Effector memory CD4-positive, alpha-beta T cell (primary cell): ENCODE measurements around the gene PIRT.
"Not testable (repeated sequence)": the region's sequence is repeated elsewhere in the genome, so short reads cannot be mapped to it uniquely, and the experiment has no call there.

ENCODE experiments used
- DNase-seq, 3 donors: peaks; one replicate each; pipeline ENCODE4 v3.0.0-alpha.2; 2020
- H3K27ac ChIP-seq: 2 replicates; pipeline ENCODE4 v1.7.0; 2013; ENCODE audit warnings: mild to moderate bottlenecking, low read length, moderate library complexity; ENCODE audit not compliant: insufficient read depth, poor library complexity, severe bottlenecking
- H3K27me3 ChIP-seq: replicated peaks from 2 replicates; pipeline ENCODE4 v1.7.0; 2013; ENCODE audit warnings: mild to moderate bottlenecking, low read length; ENCODE audit not compliant: insufficient read depth, control insufficient read depth, poor library complexity, severe bottlenecking
- H3K36me3 ChIP-seq: 2 replicates; pipeline ENCODE4 v1.7.0; 2013; ENCODE audit warnings: mild to moderate bottlenecking, low read length, moderate library complexity; ENCODE audit not compliant: control insufficient read depth, insufficient read depth
- H3K4me1 ChIP-seq: 2 replicates; pipeline ENCODE4 v1.7.0; 2013; ENCODE audit warnings: low read length, mild to moderate bottlenecking; ENCODE audit not compliant: control insufficient read depth, insufficient read depth, poor library complexity, severe bottlenecking
- H3K4me3 ChIP-seq: 2 replicates; pipeline ENCODE4 v1.7.0; 2013; ENCODE audit warnings: low read length, low read depth, mild to moderate bottlenecking; ENCODE audit not compliant: insufficient read depth, poor library complexity, severe bottlenecking
- H3K9me3 ChIP-seq: 2 replicates; pipeline ENCODE4 v1.7.0; 2013; ENCODE audit warnings: mild to moderate bottlenecking, low read length, moderate library complexity; ENCODE audit not compliant: control insufficient read depth
- total RNA-seq, 3 donors: gene quantifications; one replicate each; lab custom pipeline; 2026; lab: John Stamatoyannopoulos, UW

Gene PIRT
- 0 reads per million in 3 donors for total RNA-seq

- H3K9me3 ChIP-seq: no peaks in the 10 kb centered on the region
- no peaks in the 10 kb centered on the region for H3K36me3 ChIP-seq
- no peaks in the 10 kb centered on the region for H3K4me1 ChIP-seq
- no peak for DNase-seq
- no peak within 1 kb of the TSS for H3K27ac ChIP-seq
- no peaks in the 10 kb centered on the region for H3K27me3 ChIP-seq
- H3K4me3 ChIP-seq: no peak within 1 kb of the TSS
Observed at GRCh38 chr17:10837921-10838320, at the start of gene PIRT. Gene PIRT (minus strand): TSS chr17:10838087. CDS start chr17:10825645, 12,442 bp downstream.

- Histone ChIP-seq H3K27ac (no peak overlapping the region), H3K36me3 (no peaks in the 10 kb centered on the region), H3K4me1 (no peaks in the 10 kb centered on the region), H3K27me3 (no peaks in the 10 kb centered on the region), H3K4me3 (no peak overlapping the region), H3K9me3 (no peaks in the 10 kb centered on the region)
- no peak for DNase-seq
Observed at GRCh38 chr17:10881959-10882358, 44.1 kb upstream of the PIRT start.

GRCh38 chr17:10879190-10879836 is 41.4 kb upstream of the PIRT start:
- no peak overlapping the region for H3K4me3 ChIP-seq
- H3K27me3 ChIP-seq: no peaks in the 10 kb centered on the region
- H3K27ac ChIP-seq: no peak overlapping the region
- no peaks in the 10 kb centered on the region for H3K4me1 ChIP-seq
- no peaks in the 10 kb centered on the region for H3K9me3 ChIP-seq
- no peak for DNase-seq
- no peaks in the 10 kb centered on the region for H3K36me3 ChIP-seq

GRCh38 chr17:10875984-10876555 is 38.2 kb upstream of the PIRT start:
- no peak for DNase-seq
- Histone ChIP-seq H3K4me1 (no peaks in the 10 kb centered on the region), H3K27me3 (no peaks in the 10 kb centered on the region), H3K36me3 (no peaks in the 10 kb centered on the region), H3K27ac (no peak overlapping the region), H3K9me3 (no peaks in the 10 kb centered on the region), H3K4me3 (no peak overlapping the region)

- H3K4me1 ChIP-seq: no peaks in the 10 kb centered on the region
- H3K36me3 ChIP-seq: no peaks in the 10 kb centered on the region
- H3K27ac ChIP-seq: no peak overlapping the region
- no peaks in the 10 kb centered on the region for H3K9me3 ChIP-seq
- DNase-seq: no peak
- no peaks in the 10 kb centered on the region for H3K27me3 ChIP-seq
- no peak overlapping the region for H3K4me3 ChIP-seq
Observed at GRCh38 chr17:10875430-10875851, 37.6 kb upstream of the PIRT start.

GRCh38 chr17:10871914-10872313 is 34.0 kb upstream of the PIRT start:
- no peak overlapping the region for H3K27ac ChIP-seq
- no peak for DNase-seq

GRCh38 chr17:10870336-10871050 is 32.6 kb upstream of the PIRT start:
- DNase-seq: no peak
- H3K9me3 ChIP-seq: no peaks in the 10 kb centered on the region
- no peak overlapping the region for H3K27ac ChIP-seq
- H3K36me3 ChIP-seq: no peaks in the 10 kb centered on the region
- no peaks in the 10 kb centered on the region for H3K4me1 ChIP-seq
- no peak overlapping the region for H3K4me3 ChIP-seq
- H3K27me3 ChIP-seq: no peaks in the 10 kb centered on the region

More at GRCh38 chr17:10871914-10872313, 34.0 kb upstream of the PIRT start:
- H3K4me1 ChIP-seq: no peaks in the 10 kb centered on the region
- H3K9me3 ChIP-seq: no peaks in the 10 kb centered on the region
- H3K27me3 ChIP-seq: no peaks in the 10 kb centered on the region
- H3K4me3 ChIP-seq: no peak overlapping the region
- H3K36me3 ChIP-seq: no peaks in the 10 kb centered on the region

- H3K9me3 ChIP-seq, H3K27ac ChIP-seq, H3K36me3 ChIP-seq, H3K4me3 ChIP-seq, H3K4me1 ChIP-seq, H3K27me3 ChIP-seq, DNase-seq: not testable (repeated sequence)
Observed at GRCh38 chr17:10868744-10869143, 30.9 kb upstream of the PIRT start.

- H3K27ac ChIP-seq: no peak overlapping the region
- no peaks in the 10 kb centered on the region for H3K27me3 ChIP-seq
- no peaks in the 10 kb centered on the region for H3K36me3 ChIP-seq
- no peak for DNase-seq
- no peaks in the 10 kb centered on the region for H3K4me1 ChIP-seq
- H3K4me3 ChIP-seq: no peak overlapping the region
- no peaks in the 10 kb centered on the region for H3K9me3 ChIP-seq
Observed at GRCh38 chr17:10859051-10859450, 21.2 kb upstream of the PIRT start.

GRCh38 chr17:10857976-10858375 is 20.1 kb upstream of the PIRT start:
- H3K9me3 ChIP-seq: no peaks in the 10 kb centered on the region

More at GRCh38 chr17:10857976-10858375, 20.1 kb upstream of the PIRT start:
- H3K27me3 ChIP-seq: no peaks in the 10 kb centered on the region
- no peak overlapping the region for H3K27ac ChIP-seq
- no peak for DNase-seq
- H3K36me3 ChIP-seq: no peaks in the 10 kb centered on the region
- H3K4me3 ChIP-seq: no peak overlapping the region
- H3K4me1 ChIP-seq: no peaks in the 10 kb centered on the region
